Prostate gland (tissue), 2 donors: ENCODE data around the gene APOA4. TPM values are rescaled to one million over a fixed set of nuclear protein-coding genes. Genes with fewer than 3 reads are reported as not detected.

ENCODE experiments used
- DNase-seq: peaks from one replicate; pipeline ENCODE4 v3.0.0-alpha.2; 2019; ENCODE audit warnings: low spot score
- H3K27ac ChIP-seq, 2 donors: fragments of 200-600 bp; sonication (generic); 2 replicates each; pipeline ENCODE4 v1.5.1; 2017 to 2019
- H3K27me3 ChIP-seq: fragments of 200-600 bp; sonication (generic); replicated peaks from 2 replicates; pipeline ENCODE4 v1.5.1; 2019; ENCODE audit not compliant: insufficient read depth
- H3K36me3 ChIP-seq, 2 donors: fragments of 200-600 bp; sonication (generic); 1 replicate in 1 of 2; 2 replicates in 1 of 2; pipeline versions ENCODE4 v1.5.1 to v1.8.1; 2017 to 2019
- H3K4me1 ChIP-seq: fragments of 200-600 bp; sonication (generic); replicated peaks from 2 replicates; pipeline ENCODE4 v1.5.1; 2019
- H3K4me3 ChIP-seq, 2 donors: fragments of 200-600 bp; sonication (generic); 2 replicates each; pipeline ENCODE4 v1.5.1; 2017 to 2019
- H3K9me3 ChIP-seq: fragments of 200-600 bp; sonication (generic); 2 replicates; pipeline ENCODE4 v1.5.1; 2017
- POLR2A ChIP-seq: fragments of 450-650 bp; IDR thresholded peaks from one replicate; pipeline ENCODE4 v1.6.1; 2016; ENCODE audit warnings: antibody characterized with exemption, mild to moderate bottlenecking
- POLR2AphosphoS5 ChIP-seq: sonication (generic); formaldehyde crosslinking; IDR thresholded peaks from one replicate; pipeline ENCODE4 v1.6.1; 2017; ENCODE audit warnings: antibody characterized with exemption
- WGBS: methylation state at CpG from one replicate; pipeline ENCODE4 v1.1.5; 2018; 5-methylcytosine and 5-hydroxymethylcytosine counted together
- intact Hi-C: fragments of 100-400 bp; cut with DNase I; formaldehyde crosslinking; loops from one replicate; pipeline ENCODE4 v1.14.2; 2022
- total RNA-seq, 2 donors: library from RNA; depleted of rRNA; stranded (reverse); fragments of >200 nt; gene quantifications; one replicate each; pipeline ENCODE4 v1.1.0, GENCODE V29; 2016
- TF ChIP-seq, protein P1 (sequence below), 4 experiments: fragments of 200-600 bp in 2 of 4; fragments of 450-650 bp in 2 of 4; sonication (generic) in 2 of 4; IDR thresholded peaks; 1 replicate in 3 of 4; 2 replicates in 1 of 4; pipeline ENCODE4 v1.5.1; 2016 to 2019; ENCODE audit warnings: antibody characterized with exemption in 4 of 4, mild to moderate bottlenecking in 2 of 4, moderate library complexity in 2 of 4

Gene APOA4
- total RNA-seq, 2 donors from 2014 or later = not detected

DNA sequence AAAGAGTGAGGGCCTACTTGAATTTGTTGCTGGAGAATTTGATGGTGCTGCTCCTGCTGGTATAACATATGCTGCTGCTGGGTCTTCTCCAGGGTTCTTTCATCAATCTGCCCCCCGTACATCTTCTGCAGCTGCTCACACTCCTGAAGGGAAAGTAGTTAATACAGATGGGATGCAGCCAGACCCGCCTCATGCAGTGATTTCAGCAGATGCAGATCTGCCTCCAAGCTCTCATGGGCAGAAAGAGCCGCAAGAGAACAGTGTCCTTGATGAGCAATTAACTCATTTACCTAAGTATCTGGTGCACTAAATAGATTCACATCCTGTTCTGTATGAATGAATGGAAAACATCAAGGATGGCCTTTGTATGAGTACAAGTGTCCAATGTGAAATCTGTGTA is 39.1 kb upstream of the APOA4 start:
- intact Hi-C loops = no loop called here
- no peak for DNase-seq
- Histone ChIP-seq H3K4me3 (no peak overlapping the region), H3K36me3 (peaks cover 0 to 9% of the 10 kb centered on the region in 2 donors), H3K9me3 (no peaks in the 10 kb centered on the region), H3K27ac (no peak overlapping the region), H3K27me3 (no peaks in the 10 kb centered on the region), H3K4me1 (no peaks in the 10 kb centered on the region)
- no peak for TF ChIP-seq POLR2AphosphoS5
- no peak for TF ChIP-seq POLR2A
- TF ChIP-seq, protein P1, sequence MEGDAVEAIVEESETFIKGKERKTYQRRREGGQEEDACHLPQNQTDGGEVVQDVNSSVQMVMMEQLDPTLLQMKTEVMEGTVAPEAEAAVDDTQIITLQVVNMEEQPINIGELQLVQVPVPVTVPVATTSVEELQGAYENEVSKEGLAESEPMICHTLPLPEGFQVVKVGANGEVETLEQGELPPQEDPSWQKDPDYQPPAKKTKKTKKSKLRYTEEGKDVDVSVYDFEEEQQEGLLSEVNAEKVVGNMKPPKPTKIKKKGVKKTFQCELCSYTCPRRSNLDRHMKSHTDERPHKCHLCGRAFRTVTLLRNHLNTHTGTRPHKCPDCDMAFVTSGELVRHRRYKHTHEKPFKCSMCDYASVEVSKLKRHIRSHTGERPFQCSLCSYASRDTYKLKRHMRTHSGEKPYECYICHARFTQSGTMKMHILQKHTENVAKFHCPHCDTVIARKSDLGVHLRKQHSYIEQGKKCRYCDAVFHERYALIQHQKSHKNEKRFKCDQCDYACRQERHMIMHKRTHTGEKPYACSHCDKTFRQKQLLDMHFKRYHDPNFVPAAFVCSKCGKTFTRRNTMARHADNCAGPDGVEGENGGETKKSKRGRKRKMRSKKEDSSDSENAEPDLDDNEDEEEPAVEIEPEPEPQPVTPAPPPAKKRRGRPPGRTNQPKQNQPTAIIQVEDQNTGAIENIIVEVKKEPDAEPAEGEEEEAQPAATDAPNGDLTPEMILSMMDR (IDR thresholded peaks at IDR 0.05) = no peak
- WGBS = 92% methylated on average over 3 of the region's 3 CpGs

DNA sequence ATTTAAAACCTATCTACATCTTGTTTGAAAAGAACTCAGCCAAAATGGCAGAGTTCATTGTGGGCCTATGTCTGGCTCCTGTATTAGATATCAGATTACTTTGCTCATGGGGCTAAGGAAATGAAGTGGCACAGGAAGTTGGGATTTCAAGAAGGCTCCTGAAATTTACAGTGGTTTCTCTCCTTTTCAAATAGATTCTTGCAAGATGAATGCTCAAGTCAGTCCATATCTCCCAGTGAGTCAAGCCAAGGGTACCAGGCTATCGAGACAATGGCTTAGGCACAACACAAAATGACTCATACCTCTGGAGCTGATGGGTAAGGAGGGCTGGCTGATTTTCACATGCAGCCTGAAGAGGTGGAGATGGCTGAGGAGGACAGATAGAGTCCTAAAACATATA is 38.4 kb upstream of the APOA4 start:
- H3K27ac ChIP-seq = no peak overlapping the region
- peaks cover 0 to 7% of the 10 kb centered on the region in 2 donors for H3K36me3 ChIP-seq
- no peak for DNase-seq
- H3K4me3 ChIP-seq = no peak overlapping the region
- TF ChIP-seq POLR2AphosphoS5 (no peak), POLR2A (no peak)
- TF ChIP-seq, protein P1 (IDR thresholded peaks at IDR 0.05) = no peak
- intact Hi-C loops = no loop called here
- H3K4me1 ChIP-seq = no peaks in the 10 kb centered on the region
- no peaks in the 10 kb centered on the region for H3K27me3 ChIP-seq
- 91% methylated on average over 1 of the region's 1 CpG for WGBS
- H3K9me3 ChIP-seq = no peaks in the 10 kb centered on the region

DNA sequence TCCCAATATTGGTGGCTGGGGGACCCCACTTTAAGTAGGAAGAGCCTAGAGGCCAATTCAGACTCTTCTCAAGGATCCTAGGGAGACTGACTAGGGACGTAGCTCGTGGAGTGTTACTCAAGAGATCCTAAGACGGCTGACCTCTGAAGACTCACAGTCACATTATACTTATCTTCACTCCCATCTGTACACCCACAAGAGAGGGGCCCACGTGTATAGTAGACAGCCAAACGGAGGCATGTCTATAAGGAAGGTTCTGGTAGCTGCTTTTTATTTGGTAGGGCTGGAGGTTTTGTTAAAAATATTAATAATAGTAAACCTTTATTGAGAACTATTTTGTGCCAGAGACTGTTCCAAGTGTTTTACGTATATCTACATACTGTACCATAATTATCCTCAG is 37.2 kb upstream of the APOA4 start:
- no peak overlapping the region for H3K4me3 ChIP-seq
- H3K4me1 ChIP-seq = no peaks in the 10 kb centered on the region
- DNase-seq = no peak
- no peaks in the 10 kb centered on the region for H3K9me3 ChIP-seq
- H3K27me3 ChIP-seq = no peaks in the 10 kb centered on the region
- intact Hi-C loops = no loop called here
- peaks cover 0 to 7% of the 10 kb centered on the region in 2 donors for H3K36me3 ChIP-seq
- 81% methylated on average over 6 of the region's 6 CpGs for WGBS
- TF ChIP-seq, protein P1 (IDR thresholded peaks at IDR 0.05) = no peak
- TF ChIP-seq POLR2AphosphoS5 = no peak
- H3K27ac ChIP-seq = no peak overlapping the region

DNA sequence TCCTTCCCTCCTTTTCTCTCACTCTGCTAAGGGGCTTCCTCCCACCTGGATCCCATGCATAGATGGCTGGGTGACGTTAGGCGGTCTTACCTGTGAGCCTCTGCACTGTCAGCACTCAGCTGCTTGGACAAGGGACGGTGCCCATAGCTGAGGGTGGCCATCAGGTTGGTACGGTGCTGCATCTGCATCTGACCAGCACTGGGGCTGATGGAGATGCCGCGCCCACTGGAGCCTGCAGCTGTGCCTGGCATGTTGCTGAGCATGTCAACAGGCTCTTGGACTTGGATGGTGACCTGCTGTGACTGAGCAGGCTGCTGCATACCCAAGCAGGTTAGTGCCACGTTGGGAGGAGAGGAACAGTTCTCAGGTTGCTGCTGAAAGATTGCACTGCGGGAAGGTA is 36.1 kb upstream of the APOA4 start:
- Histone ChIP-seq H3K27me3 (no peaks in the 10 kb centered on the region), H3K9me3 (no peaks in the 10 kb centered on the region), H3K4me3 (no peak overlapping the region), H3K27ac (no peak overlapping the region), H3K36me3 (peaks cover 0 to 7% of the 10 kb centered on the region in 2 donors), H3K4me1 (no peaks in the 10 kb centered on the region)
- intact Hi-C loops = no loop called here
- no peak for DNase-seq
- WGBS = 95% methylated on average over 8 of the region's 8 CpGs
- TF ChIP-seq POLR2A (no peak), POLR2AphosphoS5 (no peak)

DNA sequence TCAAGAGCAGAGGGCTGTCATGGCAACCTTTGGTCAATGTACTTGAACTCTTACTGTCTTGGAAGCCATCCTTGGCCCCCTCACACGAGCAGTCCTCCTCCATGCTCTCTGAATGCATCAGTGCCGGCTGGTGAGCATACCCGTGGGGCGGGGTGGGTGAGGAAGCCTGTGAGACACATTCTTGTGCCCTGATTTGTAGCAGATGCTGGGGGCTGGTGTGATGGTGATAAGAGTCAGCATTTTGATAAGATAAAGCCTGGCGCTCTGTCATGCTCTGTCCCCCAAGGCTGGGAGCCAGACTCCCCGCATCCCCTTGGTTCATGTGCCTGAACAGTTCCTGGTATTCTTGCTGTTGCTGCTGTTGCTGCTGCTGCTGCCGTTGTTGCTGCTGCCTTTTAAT is 34.8 kb upstream of the APOA4 start:
- Histone ChIP-seq H3K36me3 (peaks cover 0 to 7% of the 10 kb centered on the region in 2 donors), H3K4me1 (peaks cover 5% of the 10 kb centered on the region), H3K9me3 (no peaks in the 10 kb centered on the region), H3K27ac (no peak overlapping the region), H3K4me3 (no peak overlapping the region), H3K27me3 (no peaks in the 10 kb centered on the region)
- no peak for DNase-seq
- 92% methylated on average over 7 of the region's 7 CpGs for WGBS
- intact Hi-C loops = no loop called here
- TF ChIP-seq POLR2A (no peak), POLR2AphosphoS5 (no peak)
- TF ChIP-seq, protein P1 (IDR thresholded peaks at IDR 0.05) = no peak
